IMR-90 (cell line): Measurements from ENCODE around the gene ELP2. TPM values are rescaled to one million over a fixed set of nuclear protein-coding genes. Genes with fewer than 3 reads are reported as not detected.
A peak's percentile ranks its signal among the peaks of the same experiment; 100 is the strongest.

ENCODE experiments used
- ATAC-seq: fragments of 200-7000 bp; cut with Tn5 transposase; 2 replicates; pipeline ENCODE4 v1.9.1; 2020; ENCODE audit warnings: low read depth, mild to moderate bottlenecking, moderate library complexity
- BruUV-seq: library from RNA; stranded (reverse); fragments of 400-500 nt; replicated peaks from 2 replicates; lab custom pipeline; 2021; lab: Mats Ljungman, UMichigan
- CTCF ChIA-PET: fragments of 300-600 bp; formaldehyde crosslinking; extraction: SDS; loops from one replicate; lab custom pipeline; 2021; ENCODE audit warnings: antibody characterized with exemption; lab: Yijun Ruan, JAX
- POLR2A ChIA-PET: fragments of 300-600 bp; sonication (Branson Sonifier 250); formaldehyde crosslinking; loops from one replicate; lab custom pipeline; 2022; ENCODE audit warnings: antibody characterized with exemption; ENCODE audit not compliant: unreplicated experiment; lab: Charles Lee
- DNase-seq: peaks from one replicate; pipeline ENCODE4 v3.0.0; 2013
- H2AFZ ChIP-seq: replicated peaks from 2 replicates; pipeline ENCODE3; 2013; ENCODE audit warnings: low read length, mild to moderate bottlenecking; ENCODE audit not compliant: poor library complexity
- H2AK5ac ChIP-seq: 2 replicates; pipeline ENCODE4 v1.6.1; 2013; ENCODE audit warnings: low read depth, low read length, inconsistent platforms
- H2AK9ac ChIP-seq: replicated peaks from 2 replicates; pipeline ENCODE3; 2013; ENCODE audit warnings: mild to moderate bottlenecking, low read depth, low read length, moderate library complexity; ENCODE audit not compliant: poor library complexity
- H2BK120ac ChIP-seq: 2 replicates; pipeline ENCODE4 v1.6.1; 2013; ENCODE audit warnings: low read depth, low read length, inconsistent platforms
- H2BK15ac ChIP-seq: 3 replicates; pipeline ENCODE4 v1.6.1; 2013; ENCODE audit warnings: low read depth, low read length, inconsistent platforms
- H2BK20ac ChIP-seq: 2 replicates; pipeline ENCODE4 v1.6.1; 2013; ENCODE audit warnings: low read depth, mild to moderate bottlenecking, inconsistent platforms, low read length, moderate library complexity
- H2BK5ac ChIP-seq: 2 replicates; pipeline ENCODE4 v1.6.1; 2013; ENCODE audit warnings: mild to moderate bottlenecking, low read depth, low read length, inconsistent platforms; ENCODE audit not compliant: poor library complexity, severe bottlenecking
- H3K14ac ChIP-seq: replicated peaks from 2 replicates; pipeline ENCODE4 v1.6.1; 2013; ENCODE audit warnings: low read depth, low read length, inconsistent platforms
- H3K18ac ChIP-seq: 2 replicates; pipeline ENCODE4 v1.6.1; 2013; ENCODE audit warnings: low read depth, low read length, control low read depth
- H3K23ac ChIP-seq: 2 replicates; pipeline ENCODE4 v1.6.1; 2013; ENCODE audit warnings: low read depth, low read length, inconsistent platforms
- H3K27ac ChIP-seq: 2 replicates; pipeline ENCODE4 v1.5.1; 2013; ENCODE audit warnings: mild to moderate bottlenecking, control low read depth, low read length; ENCODE audit not compliant: insufficient read depth
- H3K27me3 ChIP-seq: 2 replicates; pipeline ENCODE4 v1.6.1; 2013; ENCODE audit warnings: low read length; ENCODE audit not compliant: control insufficient read depth, insufficient read depth
- H3K36me3 ChIP-seq: 2 replicates; pipeline ENCODE4 v1.6.1; 2013; ENCODE audit warnings: low read length, mixed read lengths; ENCODE audit not compliant: control insufficient read depth, insufficient read depth
- H3K4ac ChIP-seq: 2 replicates; pipeline ENCODE4 v1.6.1; 2013; ENCODE audit warnings: low read depth, low read length, inconsistent platforms
- H3K4me1 ChIP-seq: 2 replicates; pipeline ENCODE4 v1.6.1; 2013; ENCODE audit warnings: low read length, mixed read lengths; ENCODE audit not compliant: control insufficient read depth, insufficient read depth
- H3K4me2 ChIP-seq: 2 replicates; pipeline ENCODE4 v1.6.1; 2013; ENCODE audit warnings: low read depth, mild to moderate bottlenecking, control low read depth, low read length, moderate library complexity
- H3K4me3 ChIP-seq: 2 replicates; pipeline ENCODE4 v1.5.1; 2013; ENCODE audit warnings: low read depth, mild to moderate bottlenecking, control low read depth, low read length, moderate library complexity; ENCODE audit not compliant: insufficient read depth
- H3K56ac ChIP-seq: 2 replicates; pipeline ENCODE4 v1.6.1; 2013; ENCODE audit warnings: low read length, inconsistent platforms; ENCODE audit not compliant: insufficient read depth; ENCODE audit errors: extremely low read depth
- H3K79me1 ChIP-seq, 2 experiments: 2 replicates each; pipeline ENCODE4 v1.6.1; 2013; ENCODE audit warnings: low read length in 2 of 2, inconsistent platforms in 1 of 2, low read depth in 1 of 2
- H3K9ac ChIP-seq: 2 replicates; pipeline ENCODE4 v1.6.1; 2013; ENCODE audit warnings: low read depth, low read length, control low read depth
- H3K9me1 ChIP-seq: 2 replicates; pipeline ENCODE4 v1.6.1; 2013; ENCODE audit warnings: low read length, inconsistent platforms; ENCODE audit not compliant: insufficient read depth
- H3K9me3 ChIP-seq: 2 replicates; pipeline ENCODE4 v1.6.1; 2013; ENCODE audit warnings: low read length; ENCODE audit not compliant: control insufficient read depth, insufficient read depth
- H4K20me1 ChIP-seq: 2 replicates; pipeline ENCODE4 v1.6.1; 2013; ENCODE audit warnings: low read length, inconsistent platforms; ENCODE audit not compliant: insufficient read depth
- H4K5ac ChIP-seq: 2 replicates; pipeline ENCODE4 v1.6.1; 2013; ENCODE audit warnings: mild to moderate bottlenecking, low read depth, low read length, control low read depth
- H4K8ac ChIP-seq, 2 experiments: 2 replicates each; pipeline ENCODE4 v1.6.1; 2013; ENCODE audit warnings: low read depth in 2 of 2, low read length in 2 of 2, control low read depth in 1 of 2, inconsistent platforms in 1 of 2
- H4K91ac ChIP-seq: 2 replicates; pipeline ENCODE4 v1.6.1; 2013; ENCODE audit warnings: low read depth, low read length, inconsistent platforms; ENCODE audit not compliant: insufficient read depth
- RFX5 ChIP-seq: IDR thresholded peaks from 2 replicates; pipeline ENCODE4 v1.8.0; 2012; ENCODE audit warnings: low read depth, mild to moderate bottlenecking, low read length, moderate library complexity
- WGBS, 2 experiments: methylation state at CpG; one replicate each; pipeline versions ENCODE4 v1.1.5 to v1.1.7; 2013; ENCODE audit warnings: missing lambda C conversion rate in 2 of 2; ENCODE audit not compliant: insufficient read length in 1 of 2; ENCODE audit errors: extremely low coverage in 2 of 2; 5-methylcytosine and 5-hydroxymethylcytosine counted together
- dilution Hi-C: fragments of 300-500 bp; cut with HindIII; formaldehyde crosslinking; loops from one replicate; pipeline ENCODE4 v1.14.3; 2018; ENCODE audit warnings: low sequenced_read_pairs; ENCODE audit not compliant: unreplicated experiment
- in situ Hi-C: fragments of 300-500 bp; cut with MboI; formaldehyde crosslinking; loops from 3 replicates; pipeline ENCODE4 v1.14.3; 2019; ENCODE audit warnings: low sequenced_read_pairs, inconsistent platforms, mixed read lengths
- intact Hi-C: fragments of 100-400 bp; cut with micrococcal nuclease; formaldehyde crosslinking; loops from 2 replicates; pipeline ENCODE4 v1.10.0; 2022
- polyA plus RNA-seq, 3 experiments: library from polyadenylated mRNA; depleted of rRNA; stranded (reverse); fragments of >200 nt; gene quantifications; 2 replicates each; pipeline ENCODE4 v1.2.3, GENCODE V29; 2012; ENCODE audit warnings: low replicate concordance in 1 of 3
- total RNA-seq: library from RNA; depleted of rRNA; stranded (reverse); fragments of >200 nt; gene quantifications from 2 replicates; pipeline ENCODE4 v1.2.3, GENCODE V29; 2012

The ELP2 gene
- total and polyA plus RNA-seq, 2 of the 4 experiments (the other 2 are of a cell fraction): 48.1 to 161 TPM

GRCh38 chr18:36130039-36130831 is 536 bp downstream of the ELP2 start:
- Histone ChIP-seq H3K4me3 (peak overlapping the region; percentile 89), H2AFZ (peak overlapping the region; percentile 99), H3K27ac (peak overlapping the region; percentile 77), H3K4ac (peak overlapping the region; percentile 97), H2BK120ac (peak overlapping the region; percentile 88; the same call in 1 of the 2 replicates), H2AK5ac (peak overlapping the region; percentile 73), H2BK5ac (peak overlapping the region; percentile 80), H3K9me3 (no peaks in the 10 kb centered on the region), H3K23ac (peak overlapping the region; percentile 97), H3K4me2 (peak overlapping the region; percentile 93), H2BK20ac (no peak overlapping the region), H4K5ac (peak overlapping the region; percentile 73), H2BK15ac (no peak overlapping the region; the same call in 2 of the 3 replicates), H4K8ac (peak overlapping the region; percentile 82 to 94), H3K18ac (peak overlapping the region; percentile 72), H4K91ac (peak overlapping the region; percentile 93), H4K20me1 (peaks cover 53% of the 10 kb centered on the region), H3K9ac (peak overlapping the region; percentile 95), H3K27me3 (no peaks in the 10 kb centered on the region), H3K4me1 (peaks cover 8% of the 10 kb centered on the region), H3K79me1 (peaks cover 14 to 73% of the 10 kb centered on the region in 2 experiments), H2AK9ac (peak overlapping the region; percentile 98), H3K14ac (peak overlapping the region; percentile 94), H3K36me3 (peaks cover 13% of the 10 kb centered on the region), H3K9me1 (peaks cover 17% of the 10 kb centered on the region), H3K56ac (peak overlapping the region; percentile 85)
- dilution Hi-C loops: no loop called here
- no peak for TF ChIP-seq RFX5
- BruUV-seq: TSS peak; percentile 46
- DNase-seq: peak; percentile 10
- CTCF ChIA-PET: interaction anchor here (0.6 to 1.3 kb wide), 3 partner anchors 34 to 506 kb away, joined by 3 to 9 read pairs (median 3); no protein-coding TSS in a partner anchor
- intact Hi-C loops: no loop called here
- POLR2A ChIA-PET: no interaction called here
- ATAC-seq: peak; percentile 2
- in situ Hi-C loops: no loop called here
- 15% methylated on average over 4 of the region's 30 CpGs; no CpG with 5 or more reads in 1 of the 2 experiments for WGBS, 2 experiments
